T-helper 22 cell (primary cell): ENCODE data around the gene GRK5.
"Not testable (repeated sequence)": the region's sequence is repeated elsewhere in the genome, so short reads cannot be mapped to it uniquely, and the experiment has no call there.

Source experiments
- DNase-seq: peaks from one replicate; pipeline ENCODE4 v3.0.0-alpha.2; 2020; ENCODE audit warnings: low read depth

The GRK5 gene

DNA sequence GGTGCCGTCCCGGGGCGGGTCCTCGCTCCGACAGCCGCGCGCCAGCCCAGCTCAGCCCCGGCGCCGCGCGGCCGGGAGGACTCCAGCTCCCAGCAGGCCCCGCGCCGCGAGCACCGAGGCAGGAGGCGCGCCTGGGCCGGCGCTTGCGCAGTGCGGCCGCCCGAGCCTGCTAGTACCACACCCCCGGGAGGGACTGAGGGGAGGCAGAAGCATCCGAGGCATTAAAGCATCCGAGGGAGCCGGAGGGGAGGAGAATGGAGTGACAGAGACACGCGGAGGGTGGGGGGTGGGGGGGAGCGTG, at the start of gene GRK5:
Gene GRK5 (plus strand): TSS at position 206 of the 301 bp plus-strand sequence. CDS start 347 bp downstream, outside the sequence.
- DNase-seq, result peak; percentile 97

DNA sequence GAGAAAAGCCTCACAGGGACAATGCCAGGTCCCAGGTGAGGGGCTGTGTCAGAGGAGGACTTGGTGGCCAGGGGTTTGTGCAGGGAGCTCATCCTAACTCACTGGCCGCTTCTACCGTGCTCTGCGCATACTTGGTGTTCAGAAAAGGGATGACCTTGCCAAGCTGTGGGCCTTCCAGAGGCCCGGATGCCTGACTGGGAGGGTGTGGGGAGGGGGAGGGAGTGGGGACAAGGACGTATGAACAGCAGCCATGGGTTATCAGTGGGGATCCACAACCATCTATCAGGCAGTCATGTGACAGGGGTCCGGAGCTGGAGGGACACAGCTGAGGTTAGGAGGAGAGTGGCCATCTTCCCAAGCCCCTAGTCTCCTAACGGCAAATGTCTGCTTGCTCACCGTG, 48.0 kb upstream of the GRK5 start:
- DNase-seq, result no peak

DNA sequence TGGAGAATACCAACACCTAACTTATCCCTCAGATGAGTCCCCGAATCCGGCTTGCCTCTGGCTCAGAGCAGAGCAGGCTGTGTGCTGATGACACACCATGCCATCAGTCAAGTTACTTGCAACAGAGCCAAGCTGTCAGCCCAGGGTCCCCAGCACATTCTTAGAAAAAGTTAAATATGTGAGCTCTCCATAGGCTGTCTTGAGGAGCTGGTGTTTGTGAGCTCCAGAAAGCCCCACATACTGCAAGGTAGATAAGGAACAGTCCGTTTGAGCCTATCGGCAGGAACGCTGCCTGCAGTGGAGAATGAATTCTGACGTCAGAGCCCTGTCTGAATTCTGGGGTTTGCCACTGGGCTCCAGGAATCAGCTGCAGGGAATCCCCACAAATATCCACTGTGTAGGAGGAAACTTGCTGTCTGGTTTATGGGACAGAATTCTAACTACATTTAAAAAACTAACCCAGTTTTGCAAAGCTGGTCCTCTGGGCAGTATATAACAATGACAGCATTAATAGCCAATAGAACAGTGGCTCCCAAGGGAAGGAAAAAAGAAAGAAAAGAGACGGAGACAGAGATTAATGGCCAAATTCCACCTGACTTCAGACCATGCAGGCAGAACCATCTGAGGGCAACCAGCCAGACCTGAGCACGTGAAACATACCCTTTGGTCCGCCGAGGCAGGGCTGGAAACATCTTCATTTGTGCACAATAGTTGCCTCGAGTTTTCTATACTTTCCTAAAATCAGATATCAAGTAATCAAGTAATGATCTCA, 45.5 kb upstream of the GRK5 start:
- no peak for DNase-seq

DNA sequence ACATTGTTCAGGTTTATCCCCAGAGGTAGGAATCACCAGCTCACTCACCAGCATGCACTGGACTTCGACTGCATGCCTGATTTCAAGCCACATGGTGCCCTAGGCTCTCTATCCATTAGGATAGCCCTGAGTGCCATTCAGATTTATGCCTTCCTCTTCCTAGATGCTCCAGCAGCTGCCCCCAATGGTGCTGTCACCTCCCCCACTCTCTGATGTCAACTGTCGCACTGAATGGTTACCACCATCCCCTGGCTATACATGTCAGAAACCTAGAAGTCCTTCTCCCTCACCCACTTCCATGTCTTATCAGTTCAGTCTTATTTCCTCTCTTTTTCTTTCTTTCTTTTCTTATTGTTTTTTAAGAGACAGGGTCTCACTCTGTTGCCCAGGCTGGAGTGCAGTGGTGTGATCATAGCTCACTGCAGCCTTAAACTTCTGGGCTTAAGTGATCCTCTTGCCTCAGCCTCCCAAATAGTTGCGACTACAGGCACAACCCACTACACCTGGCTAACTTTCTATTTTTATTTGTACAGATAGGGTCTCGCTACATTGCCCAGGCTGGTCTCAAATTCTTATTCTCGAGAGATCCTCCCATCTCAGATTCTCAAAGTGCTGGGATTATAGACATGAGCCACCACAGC, 44.8 kb upstream of the GRK5 start:
- no peak for DNase-seq

DNA sequence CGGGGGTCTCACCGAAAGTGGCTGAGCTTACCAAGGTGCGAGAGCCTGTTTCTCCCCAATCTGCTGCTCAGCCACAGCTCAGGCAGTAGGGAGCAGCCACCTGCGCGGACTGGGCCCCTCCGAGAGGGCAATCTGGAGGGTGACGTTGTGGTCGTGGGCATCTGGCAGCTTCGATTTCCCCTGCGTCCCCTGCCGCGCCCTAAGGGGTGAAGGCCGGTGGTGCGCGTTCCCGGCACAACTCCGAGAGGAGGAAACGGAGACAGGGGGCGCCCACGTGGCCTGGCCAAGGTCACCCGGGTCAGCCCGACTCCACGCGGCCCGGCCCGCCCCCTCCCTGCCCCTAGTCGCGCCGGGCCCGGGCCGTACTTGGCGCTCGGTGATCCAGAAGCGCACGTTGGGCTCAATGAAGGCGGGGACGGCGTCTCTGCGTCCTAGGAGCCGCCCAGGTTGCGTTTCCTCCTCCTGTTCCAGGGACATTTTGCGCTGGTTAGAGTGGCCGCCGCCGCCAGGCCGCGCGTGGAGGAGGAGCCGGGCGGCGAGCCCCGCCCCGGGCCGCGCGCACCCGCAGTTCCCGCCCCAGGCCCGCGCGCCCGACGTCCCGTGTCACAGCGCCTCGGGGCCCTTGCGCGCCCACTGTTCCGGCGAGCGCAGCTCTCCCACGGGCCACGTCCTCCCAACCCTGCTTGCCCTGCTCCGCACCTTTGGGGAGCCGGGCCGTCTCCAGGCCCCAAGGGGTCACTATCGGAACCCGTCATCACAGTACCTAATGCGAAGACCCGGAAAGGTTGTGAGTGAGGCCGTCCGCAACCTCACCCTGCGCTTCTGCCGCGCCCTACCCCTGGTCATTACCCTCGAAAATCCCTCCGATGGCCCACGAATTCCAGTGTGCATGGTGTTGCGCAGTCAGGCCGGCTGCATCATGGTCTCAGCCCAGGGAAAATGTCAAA, 41.9 kb upstream of the GRK5 start, which contains the start of gene SFXN4:
Gene SFXN4 (minus strand): TSS at position 544 of the 947 bp plus-strand sequence. CDS start 67 bp downstream, at position 477.
- peak; percentile 65 for DNase-seq

DNA sequence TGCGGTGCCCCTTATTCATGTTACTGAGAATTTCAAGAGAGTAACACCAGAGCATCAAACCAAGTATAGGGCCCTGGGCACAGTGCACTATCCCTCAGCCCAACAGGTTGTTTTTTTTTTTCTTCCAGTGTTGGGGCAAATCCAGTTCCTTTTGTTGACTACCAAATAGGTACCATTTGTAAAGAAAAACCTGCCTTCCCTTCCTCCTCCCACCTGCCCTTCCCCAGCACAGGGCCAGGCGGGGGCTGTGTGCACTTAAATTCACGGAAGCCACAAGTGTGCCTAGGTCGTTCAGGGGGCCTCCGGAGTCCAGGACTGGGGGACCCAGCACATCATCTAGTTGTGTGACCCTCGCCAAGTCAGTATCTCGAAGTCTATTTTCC, 41.3 kb upstream of the GRK5 start:
- no peak for DNase-seq

DNA sequence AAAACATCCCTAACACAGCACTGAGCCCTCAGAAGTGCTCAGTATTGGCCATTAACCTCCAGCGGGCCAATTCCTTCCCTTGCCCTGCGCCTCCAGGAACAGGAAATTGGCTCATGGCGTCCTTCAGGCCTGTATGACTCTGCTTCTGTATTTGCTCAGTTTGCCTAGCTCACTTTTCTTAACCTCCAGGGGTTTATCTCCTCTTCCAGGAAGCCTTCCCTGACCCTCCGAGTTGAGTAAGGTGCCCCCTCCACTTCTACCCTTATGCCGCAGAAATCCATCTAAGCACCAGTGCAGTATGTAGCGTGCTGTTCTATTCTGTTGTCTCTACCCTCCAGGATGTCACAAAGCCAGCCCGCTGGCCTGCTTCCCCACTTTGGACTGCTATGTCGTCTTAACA, 40.8 kb upstream of the GRK5 start:
- DNase-seq, result no peak

DNA sequence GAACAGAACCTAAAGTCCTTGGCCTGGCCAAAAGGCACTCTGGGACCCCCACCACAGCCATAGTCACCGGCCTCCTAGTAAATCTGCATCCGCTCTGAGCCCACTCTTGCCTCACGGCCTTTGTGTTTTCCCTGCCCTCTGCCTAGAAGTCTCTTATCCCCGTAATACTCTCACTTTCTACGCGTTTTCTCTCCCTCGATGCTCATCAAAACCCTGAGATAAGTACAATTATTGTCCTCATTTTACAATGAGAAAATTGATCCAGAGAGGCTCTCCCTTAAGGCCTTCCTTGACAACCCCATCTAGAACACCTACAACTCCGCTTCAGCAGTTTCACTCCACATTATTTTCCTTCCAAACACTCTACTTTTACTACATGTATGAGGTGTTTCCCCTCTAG, 40.3 kb upstream of the GRK5 start:
- no peak for DNase-seq

DNA sequence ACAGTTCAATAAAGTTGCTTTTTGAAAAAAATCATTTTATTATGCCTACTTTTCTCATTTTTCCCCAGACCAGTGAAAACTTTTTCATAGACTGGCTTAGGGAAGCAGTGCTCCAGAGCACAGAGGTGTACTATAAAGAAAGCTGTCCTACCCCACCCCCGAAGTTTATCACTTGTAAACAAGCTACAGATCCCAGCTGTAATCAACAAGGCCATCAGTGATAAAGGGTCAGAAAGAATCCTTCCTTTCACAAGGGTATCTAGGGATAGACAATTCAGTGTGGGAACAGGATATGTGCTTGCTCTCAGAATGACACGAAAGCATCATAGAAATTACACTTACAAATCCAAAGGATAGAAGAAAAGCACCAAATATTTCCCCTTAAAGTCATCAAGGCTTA, 33.3 kb upstream of the GRK5 start:
- no peak for DNase-seq

DNA sequence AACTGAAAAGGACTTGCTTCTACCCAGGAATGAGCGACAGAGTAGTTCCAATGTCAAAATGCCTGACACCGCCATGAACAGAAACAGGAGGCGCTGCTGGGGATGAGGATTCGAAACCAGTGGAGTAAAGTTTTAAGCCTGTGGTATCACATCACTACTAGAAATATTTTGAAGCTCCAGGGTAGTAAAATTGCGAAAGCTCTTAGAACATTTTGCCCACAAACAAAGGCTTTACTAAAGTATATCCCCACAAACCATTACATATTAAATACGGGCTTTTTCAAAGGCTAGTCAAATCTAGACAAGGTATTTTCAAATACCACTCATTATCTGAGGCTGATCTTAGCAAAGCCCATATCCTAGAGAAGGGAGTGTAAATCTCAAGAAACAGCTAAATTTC, 31.2 kb upstream of the GRK5 start:
- DNase-seq, result no peak

DNA sequence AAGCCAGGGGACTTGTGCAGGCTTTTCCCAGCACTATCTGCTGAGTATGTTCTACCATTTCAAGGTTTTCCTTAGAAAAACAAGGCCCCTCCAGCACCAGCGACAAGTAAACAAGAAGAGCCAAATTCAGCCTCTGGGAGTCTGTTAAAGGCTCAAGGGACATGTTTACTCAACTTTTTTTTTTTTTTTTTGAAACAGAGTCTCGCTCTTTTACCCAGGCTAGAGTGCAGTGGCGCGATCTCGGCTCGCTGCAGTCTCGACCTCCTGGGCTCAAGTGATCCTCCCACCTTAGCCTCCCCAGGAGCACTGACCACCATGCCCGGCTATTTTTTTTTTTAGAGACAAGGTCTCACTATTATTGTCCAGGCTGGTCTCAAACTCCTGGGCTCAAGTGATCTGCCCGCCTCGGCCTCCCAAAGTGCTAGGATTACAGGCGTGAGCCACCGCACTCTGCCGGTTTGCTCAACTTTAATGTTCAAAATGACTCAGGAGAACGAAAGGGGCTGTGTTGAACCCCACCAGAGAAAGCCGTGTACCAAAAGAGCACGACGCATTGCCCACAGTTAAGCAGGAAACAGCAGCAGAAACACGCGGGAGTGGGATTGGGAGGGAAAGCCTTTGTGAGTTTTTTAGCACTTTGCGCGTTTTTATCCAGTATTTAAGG, 29.5 kb upstream of the GRK5 start:
- no peak for DNase-seq

DNA sequence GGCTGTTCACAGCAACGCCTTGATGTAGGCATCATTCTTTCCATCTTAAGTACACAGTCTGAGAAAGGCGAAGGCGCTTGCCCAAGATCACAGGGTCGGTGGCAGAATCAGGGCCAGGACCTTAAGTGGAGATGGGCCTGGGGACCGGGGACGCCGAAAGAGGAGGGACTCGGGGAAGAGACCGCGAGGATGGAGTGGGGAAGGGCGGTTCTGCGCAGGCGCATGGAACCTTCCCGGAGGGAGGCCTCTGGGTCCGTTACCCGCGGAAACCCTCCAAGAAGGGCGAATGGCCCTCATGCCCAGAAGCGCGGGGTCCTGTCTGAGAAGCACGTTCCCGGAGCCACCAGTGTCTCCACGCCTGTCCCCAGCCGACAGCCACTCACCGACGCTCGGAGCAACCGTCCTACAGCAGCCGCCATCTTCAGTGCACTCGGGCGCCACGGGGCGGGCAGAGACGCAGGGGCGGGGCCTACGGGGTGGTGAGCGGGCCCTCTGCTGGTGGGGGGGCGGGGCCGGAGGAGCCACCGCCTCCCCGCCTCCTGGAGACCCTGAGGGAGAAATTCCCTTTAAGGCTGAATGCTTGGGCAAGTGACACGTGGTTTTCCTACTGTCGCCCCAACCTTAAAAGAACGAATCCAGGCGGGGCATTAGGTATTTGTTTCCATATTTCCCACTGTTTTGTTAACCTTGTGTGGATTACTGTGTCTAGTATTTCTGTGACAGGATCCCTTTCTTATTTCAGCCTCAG, 28.8 kb upstream of the GRK5 start, which contains the start of gene PRDX3:
Gene PRDX3 (minus strand): TSS at position 441 of the 748 bp plus-strand sequence. CDS start 22 bp downstream, at position 419.
- DNase-seq, result peak; percentile 86

DNA sequence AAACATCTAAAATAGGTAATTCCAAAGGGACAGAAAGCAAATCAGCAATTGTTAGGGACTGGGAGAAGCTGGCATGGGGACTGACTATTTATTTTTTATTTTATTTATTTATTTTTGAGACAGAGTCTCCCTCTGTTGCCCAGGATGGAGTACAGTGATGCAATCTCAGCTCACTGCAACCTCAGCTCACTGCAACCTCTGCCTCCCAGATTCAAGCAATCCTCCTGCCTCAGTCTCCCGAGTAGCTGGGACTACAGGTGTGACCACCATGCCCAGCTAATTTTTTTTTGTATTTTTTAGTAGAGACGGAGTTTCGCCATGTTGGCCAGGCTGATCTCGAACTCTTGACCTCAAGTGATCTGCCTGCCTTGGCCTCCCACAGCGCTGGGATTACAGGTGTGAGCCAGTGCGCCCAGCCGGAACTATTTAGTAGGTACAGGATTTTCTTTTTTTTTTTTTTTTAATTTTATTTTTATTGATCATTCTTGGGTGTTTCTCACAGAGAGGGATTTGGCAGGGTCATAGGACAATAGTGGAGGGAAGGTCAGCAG, 26.4 kb upstream of the GRK5 start:
- not testable (repeated sequence) for DNase-seq

DNA sequence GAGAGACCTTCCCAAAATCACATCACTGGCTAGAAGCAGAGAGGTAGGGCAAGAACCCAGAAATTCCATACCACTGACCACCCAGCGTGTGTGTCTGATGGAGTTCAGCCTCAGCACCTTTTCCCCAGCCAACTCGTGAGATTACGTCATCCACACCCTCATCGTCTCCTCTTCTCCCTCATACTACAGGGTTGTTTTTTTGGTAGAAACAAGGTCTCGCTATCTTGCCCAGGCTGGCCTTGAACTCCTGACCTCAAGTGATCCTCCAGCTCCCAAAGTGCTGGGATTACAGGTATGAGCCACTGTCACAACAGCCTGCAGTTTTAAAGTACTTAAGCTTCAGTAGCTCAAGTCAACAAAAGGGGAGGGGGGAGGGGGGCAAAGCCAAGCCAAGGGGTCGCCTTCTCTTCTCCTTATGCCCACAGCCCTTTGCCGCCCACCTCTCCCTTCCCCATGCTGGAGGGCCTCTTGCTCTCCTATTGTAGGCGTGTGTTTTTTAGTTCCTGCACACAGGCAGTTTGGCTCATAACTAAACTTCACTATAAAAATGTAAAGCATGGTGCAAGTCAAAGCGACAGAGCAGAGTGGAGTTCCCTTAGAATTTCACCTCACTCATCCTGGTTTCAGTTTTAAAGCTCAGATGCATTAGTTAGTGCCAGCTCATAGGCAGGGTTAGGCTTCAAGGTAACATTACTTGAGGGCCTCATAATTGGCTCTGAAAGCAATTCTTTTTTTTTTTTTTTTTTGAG, 23.5 kb upstream of the GRK5 start:
- no peak for DNase-seq

DNA sequence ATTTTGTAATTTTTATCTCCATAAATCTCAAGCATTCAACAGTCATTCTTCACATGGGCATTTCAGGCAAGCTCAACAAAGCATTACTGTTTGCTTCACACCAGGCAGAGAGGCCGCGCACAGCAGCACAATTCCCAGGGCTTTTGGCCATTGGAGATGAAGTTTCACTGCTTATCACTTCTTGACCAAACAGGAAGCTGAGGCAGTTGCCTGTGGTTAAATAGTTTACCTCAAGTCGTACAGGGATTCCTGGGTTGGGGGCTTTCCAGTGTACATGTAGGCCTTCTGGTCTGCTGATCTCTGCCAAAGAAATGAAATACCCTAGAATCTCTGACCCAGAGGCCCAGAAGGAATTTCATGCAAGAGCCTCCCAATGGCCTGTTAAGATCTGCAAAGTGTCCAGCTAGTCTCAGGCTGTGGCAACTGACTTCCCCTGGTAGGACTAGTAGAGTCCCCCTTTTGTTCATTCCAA, 17.5 kb upstream of the GRK5 start:
- DNase-seq, result no peak

DNA sequence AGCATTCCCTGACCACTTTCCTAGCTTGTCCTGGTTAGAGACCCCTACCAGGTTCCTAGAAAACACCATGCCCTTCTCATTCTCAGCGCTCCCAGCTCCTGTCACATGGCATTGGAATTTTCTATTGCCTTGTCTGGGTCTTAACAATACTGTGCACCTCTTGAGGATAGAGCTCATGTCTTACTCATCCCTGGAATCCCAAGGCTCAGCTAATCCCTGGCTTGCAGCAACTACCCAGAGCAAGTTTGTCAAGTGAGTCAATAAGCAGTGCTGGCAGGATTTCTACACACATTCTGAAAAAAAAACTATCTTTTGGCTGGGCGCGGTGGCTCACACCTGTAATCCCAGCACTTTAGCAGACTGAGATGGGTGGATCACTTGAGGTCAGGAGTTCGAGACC, 17.0 kb upstream of the GRK5 start:
- DNase-seq, result no peak

DNA sequence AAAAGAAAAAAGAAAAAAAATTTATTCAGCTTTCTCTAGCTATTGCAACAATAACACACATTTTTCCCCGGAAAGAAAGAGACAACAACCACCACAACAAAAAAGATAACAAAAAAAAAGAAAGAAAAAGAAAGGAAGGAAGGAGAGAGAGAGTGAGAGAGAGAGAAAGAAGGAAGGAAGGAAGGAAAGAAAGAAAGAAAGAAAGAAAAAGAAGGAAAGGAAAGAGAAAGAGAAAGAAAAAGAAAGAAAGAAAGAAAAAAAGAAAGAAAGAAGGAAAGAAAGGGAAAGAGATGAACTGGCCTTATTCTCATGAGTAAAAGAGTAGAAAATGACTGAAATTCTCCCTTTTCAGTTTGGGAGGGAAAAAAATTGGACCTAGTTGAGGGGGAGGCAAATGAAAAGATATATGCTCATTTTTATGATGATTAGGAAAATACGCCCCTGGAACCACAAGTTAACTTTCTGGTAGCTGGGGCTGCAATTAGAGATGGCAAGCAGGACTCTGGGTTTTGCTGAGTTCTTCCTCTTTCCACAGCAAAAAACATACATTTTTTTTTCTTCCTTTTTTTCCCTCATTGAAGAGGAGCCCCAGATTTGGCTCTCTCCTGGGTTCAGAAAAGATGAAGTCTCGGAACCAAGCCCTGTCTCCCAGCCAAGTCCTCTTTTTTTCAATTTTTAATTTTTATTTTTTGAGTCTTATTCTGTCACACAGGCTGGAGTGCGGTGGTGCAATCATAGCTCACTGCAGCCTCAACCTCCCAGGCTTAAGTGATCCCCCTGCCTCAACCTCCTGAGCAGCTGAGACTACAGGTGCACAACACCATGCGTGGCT, 16.2 kb upstream of the GRK5 start:
- DNase-seq, result no peak

DNA sequence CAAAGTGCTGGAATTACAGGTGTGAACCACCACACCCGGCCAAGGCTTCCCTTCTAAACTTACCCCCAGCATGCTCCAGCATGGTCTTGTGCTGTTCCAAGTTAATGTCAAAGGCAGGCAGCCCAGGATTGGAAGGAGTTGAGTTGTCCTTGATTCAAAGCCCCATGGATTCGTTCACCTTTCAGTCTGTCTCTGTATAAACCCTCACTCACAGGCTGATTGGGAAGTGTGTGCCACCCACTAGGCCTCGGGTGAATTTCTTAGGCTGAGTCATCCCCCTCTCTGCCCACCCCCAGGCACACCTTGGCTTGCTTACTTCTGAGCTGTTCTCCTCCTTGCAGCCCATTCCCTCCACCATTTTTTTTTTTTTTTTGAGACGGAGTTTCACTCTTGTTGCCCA, 15.5 kb upstream of the GRK5 start:
- no peak for DNase-seq

DNA sequence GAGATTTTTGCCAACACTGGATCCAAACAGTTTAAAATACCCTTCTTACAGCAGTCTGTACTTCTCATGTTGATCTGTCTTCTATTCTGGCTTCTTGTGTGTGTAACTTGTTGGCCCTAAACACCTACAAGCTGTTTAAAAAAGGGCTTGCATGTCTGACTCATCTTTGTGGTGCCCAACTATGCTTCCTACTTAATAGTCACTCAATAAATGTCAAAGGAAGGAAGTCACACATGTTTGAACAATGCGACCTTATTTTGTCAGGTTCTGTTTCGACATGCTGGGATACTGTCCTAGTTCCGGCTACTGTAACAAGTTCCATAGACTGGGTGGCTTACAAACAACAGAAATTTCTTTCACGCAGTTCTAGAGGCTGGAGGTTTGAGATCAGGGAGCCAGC, 9.4 kb upstream of the GRK5 start:
- no peak for DNase-seq
